ENCODE measurements around the gene OR6C1.
"Not testable (repeated sequence)": the region's sequence is repeated elsewhere in the genome, so short reads cannot be mapped to it uniquely, and the experiment has no call there.

The OR6C1 gene

DNA sequence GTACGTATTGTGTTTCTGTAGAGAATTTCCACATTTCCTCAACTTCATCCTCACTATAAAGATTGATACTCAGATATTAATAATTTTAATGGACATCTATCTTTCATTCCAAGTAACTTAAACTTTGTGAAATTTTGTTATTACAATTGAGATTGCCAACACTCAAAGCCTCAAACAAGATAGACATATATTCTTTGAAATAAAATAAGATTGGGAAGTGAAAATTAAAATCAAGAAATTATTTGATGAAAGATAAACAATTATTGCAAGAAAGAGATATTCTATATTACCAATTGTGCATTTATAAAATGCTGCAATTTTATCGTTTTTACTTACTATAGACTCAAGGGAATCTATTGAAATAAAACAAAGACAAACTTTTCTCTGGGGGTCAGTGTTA is 17.7 kb upstream of the OR6C1 start, which contains the start of gene OR6C6:
OR6C6 (minus strand) TSS at position 101 of the 400 bp plus-strand sequence. CDS start 1,337 bp downstream, outside the sequence.
- no peak within 1 kb of the TSS for H3K4me3 ChIP-seq (ENCODE audit: insufficient read depth, low read length, poor library complexity, severe bottlenecking)
- TF ChIP-seq, protein P1, sequence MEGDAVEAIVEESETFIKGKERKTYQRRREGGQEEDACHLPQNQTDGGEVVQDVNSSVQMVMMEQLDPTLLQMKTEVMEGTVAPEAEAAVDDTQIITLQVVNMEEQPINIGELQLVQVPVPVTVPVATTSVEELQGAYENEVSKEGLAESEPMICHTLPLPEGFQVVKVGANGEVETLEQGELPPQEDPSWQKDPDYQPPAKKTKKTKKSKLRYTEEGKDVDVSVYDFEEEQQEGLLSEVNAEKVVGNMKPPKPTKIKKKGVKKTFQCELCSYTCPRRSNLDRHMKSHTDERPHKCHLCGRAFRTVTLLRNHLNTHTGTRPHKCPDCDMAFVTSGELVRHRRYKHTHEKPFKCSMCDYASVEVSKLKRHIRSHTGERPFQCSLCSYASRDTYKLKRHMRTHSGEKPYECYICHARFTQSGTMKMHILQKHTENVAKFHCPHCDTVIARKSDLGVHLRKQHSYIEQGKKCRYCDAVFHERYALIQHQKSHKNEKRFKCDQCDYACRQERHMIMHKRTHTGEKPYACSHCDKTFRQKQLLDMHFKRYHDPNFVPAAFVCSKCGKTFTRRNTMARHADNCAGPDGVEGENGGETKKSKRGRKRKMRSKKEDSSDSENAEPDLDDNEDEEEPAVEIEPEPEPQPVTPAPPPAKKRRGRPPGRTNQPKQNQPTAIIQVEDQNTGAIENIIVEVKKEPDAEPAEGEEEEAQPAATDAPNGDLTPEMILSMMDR (IDR thresholded peaks at IDR 0.05; ENCODE audit: insufficient read depth, low read length, poor library complexity, severe bottlenecking) = no peak
- TF ChIP-seq EZH2phosphoT487 (conservative IDR thresholded peaks at IDR 0.05; ENCODE audit: low read length) = no peak
- no peaks in the 10 kb centered on the region for H3K36me3 ChIP-seq (ENCODE audit: low read length)
- no peaks in the 10 kb centered on the region for H3K79me2 ChIP-seq (ENCODE audit: insufficient read depth, low read length)
- H3K9ac ChIP-seq (ENCODE audit: low read length) = no peak within 1 kb of the TSS
- no peaks in the 10 kb centered on the region for H3K9me2 ChIP-seq (replicated peaks; ENCODE audit: insufficient read depth, low read length)
- no peaks in the 10 kb centered on the region for H3F3A ChIP-seq (ENCODE audit: insufficient read depth)
- no peak within 1 kb of the TSS for H2AFZ ChIP-seq (ENCODE audit: low read depth, low read length, severe bottlenecking)
- no peaks in the 10 kb centered on the region for H4K20me1 ChIP-seq (ENCODE audit: low read depth, low read length)
- no peaks in the 10 kb centered on the region for H3K9me3 ChIP-seq (ENCODE audit: insufficient read depth, low read length)
- no peak within 1 kb of the TSS for H3K27ac ChIP-seq (ENCODE audit: low read depth, low read length)
- H3K4me2 ChIP-seq (ENCODE audit: low read depth, low read length, poor library complexity, severe bottlenecking) = no peak within 1 kb of the TSS
- H3K27me3 ChIP-seq (ENCODE audit: low read length) = no peaks in the 10 kb centered on the region

DNA sequence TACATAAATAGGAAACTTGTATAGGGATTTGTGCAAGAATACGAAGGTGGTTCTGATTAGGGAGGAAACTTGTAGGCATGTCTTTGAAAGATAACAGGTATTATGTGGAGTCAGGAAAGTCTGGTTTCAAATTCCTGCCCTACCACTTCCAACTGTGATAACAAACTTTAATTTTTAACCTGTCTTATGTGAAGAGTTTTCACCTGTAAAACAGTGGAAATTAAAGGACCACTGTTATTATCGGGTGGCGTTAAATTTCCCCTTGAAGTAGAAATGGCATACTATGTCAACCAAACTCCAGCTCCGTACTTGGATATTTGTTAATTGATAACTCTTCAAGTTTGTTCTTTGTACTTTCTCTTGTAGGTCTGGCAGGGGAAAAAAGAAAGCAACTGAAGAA is 6.1 kb downstream of the OR6C1 start:
- no peaks in the 10 kb centered on the region for H3K79me2 ChIP-seq (ENCODE audit: insufficient read depth, low read length)
- no peak overlapping the region for H3K9ac ChIP-seq (ENCODE audit: low read length)
- no peak overlapping the region for H3K27ac ChIP-seq (ENCODE audit: low read depth, low read length)
- H3K36me3 ChIP-seq (ENCODE audit: low read length) = no peaks in the 10 kb centered on the region
- no peaks in the 10 kb centered on the region for H3K9me2 ChIP-seq (replicated peaks; ENCODE audit: insufficient read depth, low read length)
- H3K4me3 ChIP-seq (ENCODE audit: insufficient read depth, low read length, poor library complexity, severe bottlenecking) = no peak overlapping the region
- TF ChIP-seq, protein P1 (IDR thresholded peaks at IDR 0.05; ENCODE audit: insufficient read depth, low read length, poor library complexity, severe bottlenecking) = no peak
- TF ChIP-seq EZH2phosphoT487 (conservative IDR thresholded peaks at IDR 0.05; ENCODE audit: low read length) = no peak
- no peaks in the 10 kb centered on the region for H3F3A ChIP-seq (ENCODE audit: insufficient read depth)
- no peak overlapping the region for H3K4me2 ChIP-seq (ENCODE audit: low read depth, low read length, poor library complexity, severe bottlenecking)
- no peaks in the 10 kb centered on the region for H3K27me3 ChIP-seq (ENCODE audit: low read length)
- no peak overlapping the region for H2AFZ ChIP-seq (ENCODE audit: low read depth, low read length, severe bottlenecking)
- H4K20me1 ChIP-seq (ENCODE audit: low read depth, low read length) = no peaks in the 10 kb centered on the region
- H3K9me3 ChIP-seq (ENCODE audit: insufficient read depth, low read length) = no peaks in the 10 kb centered on the region

DNA sequence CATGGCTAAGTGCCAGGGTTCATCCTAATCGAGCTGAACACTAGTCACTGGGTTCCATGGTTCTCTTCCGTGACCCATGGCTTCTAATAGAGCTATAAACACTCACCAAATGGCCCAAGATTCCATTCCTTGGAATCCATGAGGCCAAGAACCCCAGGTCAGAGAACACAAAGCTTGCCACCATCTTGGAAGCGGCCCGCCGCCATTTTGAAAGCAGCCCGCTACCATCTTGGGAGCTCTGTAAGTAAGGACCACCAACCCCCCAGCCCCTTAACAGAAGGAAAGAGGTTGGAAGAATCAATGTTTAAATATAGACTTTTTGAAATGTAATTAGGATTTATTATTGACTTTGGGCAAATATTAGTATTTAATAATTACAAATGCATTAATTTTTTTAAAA is 11.7 kb downstream of the OR6C1 start:
- H3K9ac ChIP-seq (ENCODE audit: low read length); H3F3A ChIP-seq (ENCODE audit: insufficient read depth); H3K79me2 ChIP-seq (ENCODE audit: insufficient read depth, low read length); H2AFZ ChIP-seq (ENCODE audit: low read depth, low read length, severe bottlenecking); H3K9me2 ChIP-seq (replicated peaks; ENCODE audit: insufficient read depth, low read length); H3K27ac ChIP-seq (ENCODE audit: low read depth, low read length); H3K36me3 ChIP-seq (ENCODE audit: low read length); H3K27me3 ChIP-seq (ENCODE audit: low read length); H3K9me3 ChIP-seq (ENCODE audit: insufficient read depth, low read length); H3K4me2 ChIP-seq (ENCODE audit: low read depth, low read length, poor library complexity, severe bottlenecking); H4K20me1 ChIP-seq (ENCODE audit: low read depth, low read length); H3K4me3 ChIP-seq (ENCODE audit: insufficient read depth, low read length, poor library complexity, severe bottlenecking): not testable (repeated sequence)

DNA sequence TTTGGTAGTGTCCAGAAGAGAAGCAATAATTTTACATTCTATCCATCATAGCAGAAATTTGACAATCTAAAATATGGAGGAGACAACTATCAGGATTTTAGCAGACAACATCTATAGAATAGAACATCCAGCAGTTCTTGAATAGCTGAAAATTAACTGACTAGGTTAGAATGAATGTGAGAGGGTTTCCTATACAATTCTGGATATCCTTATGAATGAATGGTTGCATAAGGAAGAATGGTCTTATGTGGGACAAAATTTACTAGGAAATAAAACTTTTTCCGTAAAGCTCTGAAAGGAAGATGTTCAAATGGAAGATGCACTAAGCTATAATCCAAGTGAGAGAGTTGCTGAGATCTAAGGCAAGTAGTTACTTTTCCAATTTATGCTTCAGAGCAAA is 16.3 kb downstream of the OR6C1 start, which contains the start of gene OR6C3:
OR6C3 (plus strand) TSS at position 301 of the 400 bp plus-strand sequence. CDS start 955 bp downstream, outside the sequence.
- Histone ChIP-seq H3K9me3 (ENCODE audit: insufficient read depth, low read length) (no peaks in the 10 kb centered on the region), H4K20me1 (ENCODE audit: low read depth, low read length) (0 out of 2 replicates have a peak, but pooled peaks cover 3% of the 10 kb centered on the region), H3K27me3 (ENCODE audit: low read length) (no peaks in the 10 kb centered on the region), H3F3A (ENCODE audit: insufficient read depth) (no peaks in the 10 kb centered on the region), H3K27ac (ENCODE audit: low read depth, low read length) (no peak within 1 kb of the TSS), H3K79me2 (ENCODE audit: insufficient read depth, low read length) (no peaks in the 10 kb centered on the region), H3K4me2 (ENCODE audit: low read depth, low read length, poor library complexity, severe bottlenecking) (no peak within 1 kb of the TSS), H3K9ac (ENCODE audit: low read length) (no peak within 1 kb of the TSS), H3K9me2 (replicated peaks; ENCODE audit: insufficient read depth, low read length) (no peaks in the 10 kb centered on the region), H2AFZ (ENCODE audit: low read depth, low read length, severe bottlenecking) (no peak within 1 kb of the TSS), H3K4me3 (ENCODE audit: insufficient read depth, low read length, poor library complexity, severe bottlenecking) (no peak within 1 kb of the TSS), H3K36me3 (ENCODE audit: low read length) (no peaks in the 10 kb centered on the region)
- TF ChIP-seq, protein P1 (IDR thresholded peaks at IDR 0.05; ENCODE audit: insufficient read depth, low read length, poor library complexity, severe bottlenecking) = no peak
- no peak for TF ChIP-seq EZH2phosphoT487 (conservative IDR thresholded peaks at IDR 0.05; ENCODE audit: low read length)

Measured in SU-DHL-6 (cell line).